HG03280 (cell line): ENCODE measurements around the gene KRT34.
"Not testable (repeated sequence)": the region's sequence is repeated elsewhere in the genome, so short reads cannot be mapped to it uniquely, and the experiment has no call there.

ENCODE experiments used
- ATAC-seq: cut with Tn5 transposase; IDR thresholded peaks from one replicate; pipeline ENCODE4 v1.9.1; 2021; ENCODE audit warnings: mild to moderate bottlenecking, moderate library complexity; ENCODE audit not compliant: unreplicated experiment

The KRT34 gene

DNA sequence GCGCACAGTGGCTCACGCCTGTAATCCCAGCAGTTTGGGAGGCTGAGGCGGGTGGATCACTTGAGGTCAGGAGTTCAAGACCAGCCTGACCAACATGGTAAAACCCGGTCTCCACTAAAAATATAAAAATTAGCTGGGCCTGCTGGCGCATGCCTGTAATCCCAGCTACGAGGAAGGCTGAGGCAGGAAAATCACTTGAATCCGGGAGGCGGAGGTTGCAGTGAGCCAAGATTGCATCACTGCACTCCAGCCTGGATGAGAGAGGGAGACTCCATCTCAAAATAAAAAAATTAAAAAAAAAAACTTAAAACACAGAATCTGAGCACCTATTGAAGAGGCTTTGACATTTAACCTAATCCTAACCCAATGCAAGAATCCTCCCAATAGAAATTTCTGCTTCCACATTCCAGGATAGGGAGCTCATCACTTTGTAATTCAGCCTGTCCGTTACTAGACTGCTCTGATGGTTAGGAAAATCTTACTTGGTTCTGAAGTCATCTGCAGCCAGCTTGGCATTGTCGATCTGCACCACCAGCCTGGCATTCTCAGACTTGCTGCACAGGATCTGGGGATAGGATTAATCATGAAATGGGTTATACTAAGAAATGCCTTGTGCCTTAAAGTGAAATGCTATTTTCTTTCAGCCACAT is 14.6 kb downstream of the KRT34 start:
- no peak for ATAC-seq

GRCh38 chr17:41366070-41366469 is 16.0 kb downstream of the KRT34 start:
- no peak for ATAC-seq

- no peak for ATAC-seq
These were observed 18.2 kb downstream of the KRT34 start for GRCh38 chr17:41363881-41364280.

GRCh38 chr17:41360296-41360995 is 21.7 kb downstream of the KRT34 start:
- no peak for ATAC-seq

DNA sequence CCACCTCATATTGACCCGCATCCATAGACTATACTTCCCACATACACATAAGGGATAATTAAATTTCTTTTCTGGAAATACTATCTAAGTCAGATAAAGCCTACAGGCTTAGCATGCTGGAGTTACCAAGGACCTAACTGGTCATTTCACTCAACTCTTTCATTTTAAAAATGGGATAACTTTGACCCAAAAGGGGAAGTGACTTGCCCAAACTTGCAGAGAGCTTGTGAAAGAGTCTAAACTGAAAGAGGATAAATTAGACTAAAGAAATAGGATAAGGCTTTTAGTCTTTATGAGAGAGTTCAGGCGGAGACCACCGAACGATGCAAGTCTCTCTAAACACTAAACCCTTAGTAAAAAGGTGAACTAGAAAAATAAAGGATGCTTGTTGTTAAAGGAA is 27.6 kb downstream of the KRT34 start:
- ATAC-seq = no peak

DNA sequence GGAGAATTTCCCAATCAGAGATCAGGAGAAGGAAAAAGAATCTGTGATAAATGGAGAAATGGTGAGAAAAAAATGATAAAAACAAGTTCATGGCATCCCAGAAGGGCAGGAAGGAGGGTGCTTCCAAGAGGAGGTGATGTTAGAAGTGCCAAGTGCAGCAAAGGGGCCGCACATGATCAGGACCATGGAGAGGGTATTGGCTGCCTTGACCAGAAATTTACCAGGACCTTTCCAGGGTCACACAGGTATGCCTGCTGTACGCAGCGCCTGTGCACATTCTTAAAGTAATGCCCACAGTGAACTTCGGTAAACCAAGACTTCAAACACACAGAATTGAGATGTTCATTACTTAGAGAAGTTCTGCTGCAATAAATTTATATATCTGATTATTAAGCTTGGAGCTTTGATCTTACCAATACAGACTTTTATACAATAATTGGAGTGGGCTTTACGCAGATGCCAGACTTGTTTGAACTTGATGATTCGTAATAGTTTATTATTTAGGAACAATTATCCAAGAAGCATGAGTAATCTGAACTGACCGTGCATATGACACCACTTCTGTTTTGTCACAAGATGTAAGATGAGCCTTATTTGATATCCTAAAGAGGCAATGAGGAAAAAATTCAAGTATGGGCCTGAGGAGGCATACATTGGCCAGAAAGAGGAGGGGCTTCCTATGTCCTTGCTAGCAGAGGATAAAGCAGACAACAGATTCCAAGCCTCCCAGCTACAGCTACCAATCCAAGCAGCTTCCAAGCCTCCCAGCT is 29.3 kb downstream of the KRT34 start:
- no peak for ATAC-seq

DNA sequence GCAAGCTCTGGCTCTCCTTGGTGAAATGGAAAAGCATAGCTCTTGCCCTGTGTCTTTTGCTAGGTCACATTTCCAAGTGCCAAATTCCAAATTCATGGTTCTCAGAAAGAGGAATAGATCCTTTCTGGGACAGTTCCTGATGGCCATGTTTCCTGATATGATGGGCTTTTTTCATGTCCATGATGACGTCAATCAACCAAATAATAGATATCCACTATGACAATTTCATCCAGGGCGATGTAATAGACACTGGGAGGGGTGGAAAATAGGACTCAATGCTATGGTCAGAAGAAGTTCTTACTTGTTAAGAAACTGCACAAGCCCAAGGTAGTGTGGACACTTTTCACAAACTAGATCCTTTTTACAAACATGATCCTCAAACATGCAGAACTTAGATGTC is 30.9 kb downstream of the KRT34 start:
- no peak for ATAC-seq

DNA sequence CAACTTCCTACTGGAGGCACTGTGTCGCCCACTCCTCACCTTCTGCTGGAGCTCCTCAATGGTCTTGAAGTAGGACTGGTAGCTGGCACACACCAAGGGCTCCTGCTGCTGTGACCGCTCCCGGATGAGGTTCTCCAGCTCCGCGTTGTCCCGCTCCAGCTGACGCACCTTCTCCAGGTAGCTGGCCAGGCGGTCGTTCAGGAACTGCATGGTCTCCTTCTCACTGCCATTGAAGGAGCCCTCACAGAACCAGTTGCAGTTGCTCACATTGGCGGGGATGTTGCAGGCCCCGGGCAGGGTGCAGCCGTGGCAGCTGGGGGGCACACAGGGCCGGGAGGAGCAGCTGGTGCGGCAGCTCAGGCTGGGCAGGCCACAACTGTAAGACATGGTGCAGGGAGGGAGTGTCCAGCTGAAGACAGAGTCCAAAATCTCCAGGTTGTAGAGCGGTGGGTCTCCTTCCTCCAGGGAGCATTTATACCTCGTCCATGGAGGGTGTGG is 31.7 kb downstream of the KRT34 start, which contains the start of gene KRT33A:
Gene KRT33A, minus strand, starts transcription at position 448 of the 498 bp plus-strand sequence. Its CDS starts 61 bp downstream, at position 387.
- ATAC-seq = not testable (repeated sequence)

DNA sequence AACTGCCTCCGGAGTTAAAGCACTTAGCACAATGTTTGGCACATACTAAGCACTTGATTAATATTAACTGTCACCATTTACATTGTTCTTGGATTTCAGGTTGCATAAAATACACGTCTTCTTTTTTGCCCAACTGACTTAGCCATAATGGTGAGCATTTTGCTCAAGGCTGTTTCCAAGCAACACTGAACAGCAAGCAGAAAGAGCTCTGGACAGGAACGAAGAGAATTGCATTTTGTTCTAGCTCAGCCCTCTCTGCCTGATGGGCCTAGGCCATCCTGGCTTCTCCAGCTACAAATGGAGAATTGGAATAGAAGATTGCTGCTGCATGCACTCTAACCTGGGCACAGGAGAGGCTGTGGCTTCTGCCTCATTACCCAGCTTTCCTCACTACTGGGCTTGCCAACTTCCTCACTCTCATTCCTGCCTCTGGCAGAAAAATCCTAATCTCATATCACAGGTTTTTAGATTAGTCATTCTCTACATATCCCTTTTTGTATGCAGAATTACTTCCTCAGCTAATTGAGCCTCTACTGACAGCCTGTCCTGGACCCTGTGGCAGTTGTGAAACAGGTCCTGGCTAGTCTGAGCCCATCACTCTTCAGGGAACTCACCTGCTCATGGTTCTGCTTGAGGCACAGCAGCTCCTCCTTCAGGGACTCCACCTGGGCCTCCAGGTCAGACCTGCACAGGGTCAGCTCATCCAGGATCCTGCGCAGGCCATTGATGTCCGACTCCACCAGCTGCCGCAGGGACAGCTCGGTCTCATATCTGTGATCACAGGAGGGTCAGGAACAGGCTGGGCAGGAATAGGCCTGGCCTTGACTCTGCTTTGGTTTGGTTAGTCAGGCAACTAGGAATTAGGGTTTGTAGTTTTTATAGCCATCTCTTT is 34.0 kb downstream of the KRT34 start:
- no peak for ATAC-seq

GRCh38 chr17:41346421-41346820 is 35.7 kb downstream of the KRT34 start:
- ATAC-seq = not testable (repeated sequence)

DNA sequence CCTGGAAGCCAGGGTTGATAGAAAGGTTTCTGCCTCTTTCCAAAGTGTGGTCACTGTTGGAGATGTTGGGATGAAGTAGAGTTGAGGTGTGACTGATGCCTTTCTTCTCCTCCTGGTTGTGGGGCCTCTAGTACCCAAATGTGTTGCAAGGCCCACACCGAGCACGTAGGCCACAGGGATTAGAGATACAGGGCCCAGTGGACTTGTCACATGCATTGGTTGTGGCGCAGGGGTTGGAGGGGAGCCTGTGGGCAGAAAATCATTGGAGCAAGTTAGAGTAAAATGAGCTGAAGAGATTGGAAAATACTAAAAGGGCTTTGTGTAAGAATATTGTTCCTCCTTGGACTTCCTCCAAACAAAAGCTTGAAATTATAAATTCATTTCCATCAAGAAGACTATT is 36.1 kb downstream of the KRT34 start:
- no peak for ATAC-seq

DNA sequence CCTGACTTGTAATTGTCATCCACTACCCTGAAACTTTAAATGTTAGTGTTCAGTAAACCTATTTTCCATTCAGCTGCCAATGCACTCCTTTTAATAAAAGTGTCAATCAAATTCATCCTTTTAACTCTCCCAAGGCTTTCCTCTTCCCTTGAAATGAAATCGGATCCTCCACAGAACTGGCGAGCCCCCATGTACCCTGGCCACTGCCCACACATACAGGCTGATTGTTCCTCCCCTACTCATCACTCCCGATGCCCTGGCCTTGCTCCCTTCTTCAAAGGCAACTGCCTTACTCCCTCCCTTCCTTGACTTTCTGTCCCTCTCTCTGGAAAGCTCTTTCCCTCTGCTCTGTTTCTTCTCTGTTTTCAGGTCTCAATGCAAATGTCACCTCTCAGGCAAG is 39.1 kb downstream of the KRT34 start:
- no peak for ATAC-seq

GRCh38 chr17:41340934-41341861 is 40.9 kb downstream of the KRT34 start:
- no peak for ATAC-seq

DNA sequence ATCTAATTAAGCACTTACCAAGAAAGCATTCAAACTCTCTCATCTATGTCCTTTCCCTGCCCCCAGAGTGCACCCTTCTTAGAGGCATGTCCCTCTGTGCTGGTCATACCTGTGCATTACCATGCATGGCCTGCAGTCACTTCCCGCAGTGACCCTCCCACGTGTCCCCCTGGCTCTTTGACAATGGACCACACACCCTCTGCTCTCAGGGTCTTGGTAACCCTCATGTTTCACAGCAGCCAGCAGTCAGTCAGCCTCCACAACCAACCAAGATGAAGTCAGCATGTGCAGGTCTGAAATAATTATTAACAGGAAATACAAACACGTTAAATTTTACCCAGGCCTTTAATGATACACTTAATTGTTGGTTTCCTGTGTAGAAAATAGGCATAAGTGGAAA is 41.6 kb downstream of the KRT34 start:
- ATAC-seq = no peak

DNA sequence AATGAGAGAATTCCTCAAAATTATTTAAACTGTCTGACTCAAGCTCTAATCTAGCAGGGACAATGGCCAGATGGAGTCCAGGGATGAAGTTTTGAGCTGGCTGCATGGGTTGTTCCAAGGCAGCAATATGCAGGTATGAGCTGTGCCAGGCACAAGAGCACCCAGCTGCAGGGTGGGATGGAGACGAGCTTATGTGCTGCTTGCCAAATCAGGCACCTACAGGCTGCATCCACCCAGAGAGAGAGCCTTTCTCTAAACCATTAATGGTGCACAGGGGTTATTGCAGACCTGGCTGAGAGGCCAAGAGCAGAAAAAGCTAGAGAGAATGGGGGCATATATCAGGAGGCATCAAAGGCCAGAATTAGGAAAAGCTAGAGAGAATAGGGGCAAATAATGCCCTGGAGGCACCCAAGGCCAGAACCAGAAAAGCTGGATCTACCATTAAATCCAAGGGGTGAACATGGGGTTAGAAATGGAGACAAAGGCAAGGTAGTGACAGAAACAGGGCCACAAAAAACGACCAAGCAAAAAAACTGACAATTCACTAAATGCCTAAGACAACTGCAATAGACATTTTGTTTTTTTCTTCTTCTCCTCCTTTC is 42.4 kb downstream of the KRT34 start:
- no peak for ATAC-seq

DNA sequence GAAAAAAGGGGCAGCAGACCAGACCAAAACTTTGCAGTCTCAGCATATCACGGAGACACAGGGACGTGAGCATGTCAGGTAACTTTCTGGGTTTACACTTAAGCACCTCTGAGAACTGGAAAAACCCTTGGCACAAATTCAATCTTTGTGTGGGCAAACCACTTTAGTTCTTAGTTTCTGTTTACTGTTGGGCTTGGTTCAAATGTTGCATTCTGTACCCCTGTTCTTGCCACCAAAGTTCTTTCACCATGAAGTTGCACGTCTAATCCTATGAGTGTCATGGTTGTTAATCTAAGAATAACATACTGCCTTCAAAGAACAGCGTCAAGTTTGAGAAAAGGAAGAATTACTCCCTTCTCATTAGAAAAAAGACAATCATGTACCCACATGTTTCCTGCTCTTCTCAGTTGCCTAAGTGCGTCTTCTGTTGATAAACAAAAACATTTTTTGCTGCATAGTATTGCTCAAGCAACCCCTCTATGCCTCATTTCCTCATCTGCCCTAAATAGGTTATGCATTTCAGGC is 43.1 kb downstream of the KRT34 start:
- ATAC-seq = no peak

- no peak for ATAC-seq
These were observed 46.4 kb downstream of the KRT34 start for GRCh38 chr17:41335747-41336146.

DNA sequence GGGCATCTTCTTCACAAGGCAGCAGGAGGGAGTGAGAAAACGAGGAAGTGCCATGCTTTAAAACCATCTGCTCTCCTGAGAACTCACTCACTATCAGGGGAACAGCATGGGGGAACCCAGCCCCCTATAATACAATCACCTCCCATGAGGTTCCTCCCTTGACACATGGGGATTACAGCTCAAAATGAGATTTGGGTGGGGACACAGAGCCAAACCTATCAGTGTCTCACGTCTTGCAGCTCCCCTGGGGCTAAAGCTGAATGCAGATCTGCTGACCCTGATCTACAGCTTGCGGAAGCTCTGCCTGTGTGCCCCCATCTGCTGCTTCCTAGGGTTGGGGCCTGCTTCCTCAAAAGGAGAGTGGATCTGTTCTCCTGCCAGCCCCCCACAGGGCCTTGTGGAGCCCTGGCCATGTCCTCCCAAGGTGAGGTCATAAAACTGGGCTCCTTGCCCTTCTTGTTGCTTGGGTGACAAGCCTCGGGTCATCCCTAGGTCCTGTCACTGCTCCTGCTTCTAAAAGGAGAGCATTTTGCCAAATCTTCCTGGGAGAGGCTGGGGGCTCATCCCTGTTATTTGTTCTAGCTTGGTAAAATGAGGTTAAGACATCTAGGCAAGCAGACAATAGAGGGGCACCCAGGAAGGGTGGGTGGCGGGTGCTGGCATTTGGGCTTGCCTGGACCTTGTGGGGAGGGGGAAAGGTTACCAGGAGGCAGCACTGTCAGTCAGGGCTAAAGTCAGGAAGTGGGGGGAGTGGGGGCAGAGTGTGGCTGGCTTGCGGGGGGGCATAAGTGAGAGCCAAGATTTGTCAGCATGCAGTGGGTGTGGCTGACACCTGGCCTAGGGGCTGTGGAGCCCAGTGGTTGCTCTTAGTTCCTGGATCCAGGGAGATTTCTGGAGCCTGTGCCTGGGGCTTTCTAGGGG is 47.5 kb downstream of the KRT34 start:
- no peak for ATAC-seq
